ENCODE results near the gene NTSR1.

- TF ChIP-seq POLR2A (IDR thresholded peaks at IDR 0.05; ENCODE audit: control extremely low read depth in 1 of 2, low read depth in 2 of 2, low read length in 2 of 2) (no peak), SRF (IDR thresholded peaks at IDR 0.05; ENCODE audit: low read depth, low read length) (no peak), CTCF (IDR thresholded peaks at IDR 0.05; ENCODE audit: control extremely low read depth in 1 of 3, insufficient read depth in 1 of 3, low read depth in 1 of 3, low read length in 3 of 3) (no peak), KDM1A (IDR thresholded peaks at IDR 0.05; ENCODE audit: borderline replicate concordance, low read length) (no peak), EZH2 (IDR thresholded peaks at IDR 0.05; ENCODE audit: low read depth, low read length, severe bottlenecking) (no peak), JUND (IDR thresholded peaks at IDR 0.05; ENCODE audit: low read length) (no peak), CHD2 (IDR thresholded peaks at IDR 0.05; ENCODE audit: low read length) (no peak), TAF1 (IDR thresholded peaks at IDR 0.05; ENCODE audit: low read depth, low read length) (no peak), ZNF274 (IDR thresholded peaks at IDR 0.05; ENCODE audit: borderline replicate concordance, extremely low read depth, low read length) (no peak), POLR2AphosphoS5 (IDR thresholded peaks at IDR 0.05; ENCODE audit: low read depth, low read length) (no peak), RAD21 (IDR thresholded peaks at IDR 0.05 in 1 of 2, conservative IDR thresholded peaks at IDR 0.05 in 1 of 2; ENCODE audit: low read depth in 2 of 2, low read length in 2 of 2) (no peak), EGR1 (IDR thresholded peaks at IDR 0.05; ENCODE audit: borderline replicate concordance, low read depth, low read length) (no peak)
- TF ChIP-seq, protein P1, sequence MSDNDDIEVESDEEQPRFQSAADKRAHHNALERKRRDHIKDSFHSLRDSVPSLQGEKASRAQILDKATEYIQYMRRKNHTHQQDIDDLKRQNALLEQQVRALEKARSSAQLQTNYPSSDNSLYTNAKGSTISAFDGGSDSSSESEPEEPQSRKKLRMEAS (IDR thresholded peaks at IDR 0.05) = no peak
Measured at GRCh38 chr20:62689861-62690260, 18.8 kb upstream of the NTSR1 start.
